ENCODE measurements around the gene MVB12B.

MVB12B gene

GRCh38 chr9:126459126-126459525, 132.5 kb downstream of the MVB12B start:
- TF ChIP-seq CTCF (conservative IDR thresholded peaks at IDR 0.05): no peak

GRCh38 chr9:126459546-126459945, 132.9 kb downstream of the MVB12B start:
- TF ChIP-seq CTCF (conservative IDR thresholded peaks at IDR 0.05): no peak
- H3K27ac ChIP-seq: no peak overlapping the region

More at GRCh38 chr9:126459126-126459525, 132.5 kb downstream of the MVB12B start:
- H3K27ac ChIP-seq: no peak overlapping the region

GRCh38 chr9:126459965-126460843, 133.6 kb downstream of the MVB12B start:
- no peak for TF ChIP-seq CTCF (conservative IDR thresholded peaks at IDR 0.05)

GRCh38 chr9:126461029-126461428, 134.4 kb downstream of the MVB12B start:
- no peak for TF ChIP-seq CTCF (conservative IDR thresholded peaks at IDR 0.05)
- no peak overlapping the region for H3K27ac ChIP-seq

More at GRCh38 chr9:126459965-126460843, 133.6 kb downstream of the MVB12B start:
- H3K27ac ChIP-seq: no peak overlapping the region

- TF ChIP-seq CTCF (conservative IDR thresholded peaks at IDR 0.05): no peak
- no peak overlapping the region for H3K27ac ChIP-seq
These were observed 135.0 kb downstream of the MVB12B start for GRCh38 chr9:126461608-126462007.

GRCh38 chr9:126462617-126463016, 136.0 kb downstream of the MVB12B start:
- H3K27ac ChIP-seq: no peak overlapping the region
- no peak for TF ChIP-seq CTCF (conservative IDR thresholded peaks at IDR 0.05)

- no peak overlapping the region for H3K27ac ChIP-seq
- no peak for TF ChIP-seq CTCF (conservative IDR thresholded peaks at IDR 0.05)
These were observed 136.8 kb downstream of the MVB12B start for GRCh38 chr9:126463426-126463825.
